WI38 (cell line): ENCODE results near the gene BMPR1A.
"Not testable (repeated sequence)": the region's sequence is repeated elsewhere in the genome, so short reads cannot be mapped to it uniquely, and the experiment has no call there.

ENCODE experiments used
- H3K4me3 ChIP-seq: 2 replicates; pipeline ENCODE4 v1.5.1; 2011; ENCODE audit warnings: low read depth, mild to moderate bottlenecking, control low read depth, low read length
- CTCF ChIP-seq: IDR thresholded peaks from 2 replicates; pipeline ENCODE4 v1.5.1; 2012; ENCODE audit warnings: low read depth, mild to moderate bottlenecking, control low read depth, low read length

The BMPR1A gene

GRCh38 chr10:86863484-86863842 is 107.0 kb downstream of the BMPR1A start:
- H3K4me3 ChIP-seq = no peak overlapping the region
- no peak for TF ChIP-seq CTCF

DNA sequence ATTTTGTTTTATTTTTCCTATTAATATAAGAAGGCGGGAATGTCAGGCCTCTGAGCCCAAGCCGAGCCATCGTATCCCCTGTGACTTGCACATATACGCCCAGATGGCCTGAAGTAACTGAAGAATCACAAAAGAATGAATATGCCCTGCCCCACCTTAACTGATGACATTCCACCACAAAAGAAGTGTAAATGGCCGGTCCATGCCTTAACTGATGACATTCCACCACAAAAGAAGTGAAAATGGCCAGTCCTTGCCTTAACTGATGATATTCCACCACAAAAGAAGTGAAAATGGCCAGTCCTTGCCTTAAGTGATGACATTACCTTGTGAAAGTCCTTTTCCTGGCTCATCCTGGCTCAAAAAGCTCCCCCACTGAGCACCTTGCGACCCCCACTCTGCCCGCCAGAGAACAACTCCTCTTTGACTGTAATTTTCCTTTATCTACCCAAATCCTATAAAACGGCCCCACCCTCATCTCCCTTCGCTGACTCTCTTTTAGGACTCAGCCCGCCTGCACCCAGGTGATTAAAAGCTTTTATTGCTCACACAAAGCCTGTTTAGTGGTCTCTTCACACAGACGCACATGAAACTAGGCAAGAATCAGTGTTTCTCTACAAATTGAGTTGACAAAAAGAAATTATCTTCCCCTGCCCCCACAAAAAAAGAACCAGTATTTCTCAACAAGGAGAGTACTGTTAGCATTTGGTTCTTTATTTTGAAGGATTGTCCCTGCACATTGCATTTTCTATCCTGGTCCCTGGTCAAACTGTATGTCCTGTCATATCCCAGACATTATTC is 108.8 kb downstream of the BMPR1A start:
- not testable (repeated sequence) for H3K4me3 ChIP-seq

- H3K4me3 ChIP-seq = no peak overlapping the region
- TF ChIP-seq CTCF = no peak
These were observed 110.7 kb downstream of the BMPR1A start for GRCh38 chr10:86867149-86867548.

DNA sequence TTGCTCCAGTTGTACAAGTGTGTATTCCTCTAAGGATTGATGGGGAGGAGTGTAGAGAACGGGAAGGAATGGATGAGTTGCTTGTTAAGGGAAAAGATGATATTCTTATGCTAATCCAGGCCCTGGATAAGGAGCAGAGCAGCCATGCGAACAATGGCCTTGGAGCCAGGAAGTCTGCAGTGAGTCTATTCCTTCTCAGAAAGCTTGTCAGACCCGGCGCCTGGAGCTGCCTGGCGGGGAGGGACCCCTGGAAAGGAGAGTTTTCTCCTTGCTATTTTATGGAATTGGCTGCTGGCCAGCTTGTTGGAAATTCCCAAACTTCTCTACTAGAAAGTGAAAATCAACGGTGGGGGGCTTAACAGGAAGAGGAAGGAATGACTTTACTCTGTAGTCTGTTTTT is 111.9 kb downstream of the BMPR1A start:
- no peak overlapping the region for H3K4me3 ChIP-seq
- no peak for TF ChIP-seq CTCF

DNA sequence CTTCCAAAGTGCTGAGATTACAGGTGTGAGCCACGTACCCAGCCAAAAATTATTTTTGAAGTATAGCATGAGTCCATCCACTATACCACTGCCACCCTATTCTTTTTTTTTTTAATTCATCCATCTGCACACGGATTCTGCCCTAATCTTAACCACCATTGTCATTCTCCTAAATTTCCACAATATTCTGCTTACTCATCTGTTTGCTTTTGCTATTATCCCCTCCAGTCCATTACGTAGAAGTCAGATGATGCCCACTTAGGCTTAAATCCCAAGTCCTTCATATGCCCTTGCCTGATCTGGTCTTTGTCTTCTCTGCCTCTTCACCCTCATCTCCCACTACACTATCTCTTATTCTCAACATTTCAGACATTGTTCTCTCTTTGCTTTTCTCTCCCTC is 114.3 kb downstream of the BMPR1A start:
- H3K4me3 ChIP-seq = no peak overlapping the region
- no peak for TF ChIP-seq CTCF

DNA sequence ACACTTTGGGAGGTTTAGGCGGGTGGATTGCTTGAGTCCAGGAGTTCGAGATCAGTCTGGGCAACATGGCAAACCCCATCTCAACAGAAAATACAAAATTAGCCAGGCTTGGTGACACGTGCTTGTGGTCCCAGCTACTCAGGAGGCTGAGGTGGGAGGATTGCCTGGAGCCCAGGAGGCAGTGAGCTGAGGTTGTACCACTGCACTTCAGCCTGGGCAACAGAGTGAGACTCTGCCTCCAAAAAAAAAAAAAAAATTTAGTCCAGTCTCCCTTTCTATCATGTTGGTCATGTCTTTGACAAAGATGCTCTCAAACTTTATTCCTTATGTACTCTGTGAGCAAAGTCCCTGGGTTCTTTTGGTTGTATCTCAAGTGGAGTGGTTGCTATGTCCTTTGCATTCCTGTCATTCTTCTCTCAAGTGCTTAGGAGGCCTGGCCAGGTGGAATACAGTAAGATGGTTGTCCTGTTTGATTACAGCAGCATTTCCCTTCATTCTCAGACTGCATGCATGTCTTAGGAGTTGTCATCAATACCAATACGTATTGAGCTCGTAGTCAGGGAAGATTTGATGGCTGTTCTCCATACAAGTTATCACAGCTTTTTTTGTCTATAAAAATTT is 115.3 kb downstream of the BMPR1A start:
- H3K4me3 ChIP-seq = no peak overlapping the region
- TF ChIP-seq CTCF = no peak

GRCh38 chr10:86872757-86873156 is 116.3 kb downstream of the BMPR1A start:
- H3K4me3 ChIP-seq = no peak overlapping the region
- no peak for TF ChIP-seq CTCF
